Glomerular visceral epithelial cell (primary cell): ENCODE results near the gene EFCAB6.

Source experiments
- DNase-seq: peaks from one replicate; pipeline ENCODE4 v3.0.0-alpha.2; 2016; ENCODE audit errors: extremely low spot score

The EFCAB6 gene

DNA sequence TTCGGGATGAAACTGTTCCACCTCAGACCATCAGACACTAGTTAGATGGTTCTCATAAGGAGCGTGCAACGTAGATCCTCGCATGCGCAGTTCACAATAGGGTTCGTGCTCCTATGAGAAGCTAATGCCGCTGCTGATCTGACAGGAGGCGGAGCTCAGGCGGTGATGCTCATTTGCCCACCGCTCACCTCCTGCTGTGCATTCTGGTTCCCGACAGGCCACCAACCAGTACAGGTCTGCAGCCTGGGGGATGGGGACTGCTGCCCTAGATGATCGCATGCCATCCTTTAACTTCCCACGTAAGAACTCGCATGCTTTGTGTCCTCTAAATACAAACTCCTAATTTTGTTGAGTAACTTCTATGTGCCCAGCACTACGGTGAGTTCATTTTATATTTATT, 62.6 kb downstream of the EFCAB6 start:
- no peak for DNase-seq

- no peak for DNase-seq
Measured at GRCh38 chr22:43747877-43748276, 64.2 kb downstream of the EFCAB6 start.

GRCh38 chr22:43747058-43747457, 65.0 kb downstream of the EFCAB6 start:
- no peak for DNase-seq

GRCh38 chr22:43745783-43746356, 66.2 kb downstream of the EFCAB6 start:
- no peak for DNase-seq

DNA sequence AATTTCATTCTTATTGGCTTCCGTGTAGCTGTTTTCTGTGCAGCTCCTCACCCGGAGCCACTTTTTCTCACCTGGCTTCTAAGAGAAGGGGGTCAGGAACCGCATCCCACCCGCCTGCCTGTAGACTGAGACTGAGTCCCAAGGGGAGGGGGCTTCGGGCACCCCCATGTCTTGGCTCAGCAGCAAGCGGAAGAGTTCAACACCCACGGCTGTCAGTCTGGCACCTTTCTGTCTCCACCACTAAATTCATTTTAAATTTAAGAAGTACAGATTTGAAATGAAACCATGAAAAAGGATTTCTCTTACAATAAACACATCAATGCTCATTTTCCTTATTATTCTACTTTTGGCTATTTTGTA, 66.7 kb downstream of the EFCAB6 start:
- DNase-seq: no peak

- no peak for DNase-seq
Measured at GRCh38 chr22:43744700-43745410, 67.2 kb downstream of the EFCAB6 start.

DNA sequence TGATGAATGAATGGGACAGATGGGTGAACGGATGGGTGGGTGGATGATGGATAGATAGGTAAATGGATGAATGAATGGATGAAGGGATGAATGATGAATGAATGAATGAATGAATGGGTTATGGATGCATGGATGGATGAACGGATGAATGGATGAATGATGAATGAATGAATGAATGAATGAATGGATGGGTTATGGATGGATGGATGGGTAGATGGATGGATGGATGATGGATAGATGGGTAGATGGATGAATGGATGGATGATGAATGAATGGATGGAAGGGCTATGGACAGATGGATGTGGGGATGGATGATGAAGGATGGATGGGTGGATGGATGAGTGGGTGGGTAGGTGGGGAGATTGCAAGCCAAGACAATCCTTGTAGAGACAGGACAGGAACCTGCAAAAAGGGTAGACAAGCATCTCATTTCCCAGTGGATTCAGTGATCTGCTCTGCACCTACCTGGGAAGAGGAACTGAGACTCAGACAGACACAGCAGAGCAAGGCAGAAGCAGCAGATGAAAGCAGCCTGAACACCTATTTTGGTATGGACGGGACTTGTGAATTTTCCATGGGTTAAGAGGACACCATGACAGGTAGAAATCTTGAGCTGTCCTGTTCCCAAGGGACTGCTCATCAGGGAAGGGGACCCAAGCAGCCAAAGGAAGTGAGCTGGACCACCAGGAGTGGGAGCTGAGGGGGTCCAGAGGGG, 68.0 kb downstream of the EFCAB6 start:
- DNase-seq: no peak

DNA sequence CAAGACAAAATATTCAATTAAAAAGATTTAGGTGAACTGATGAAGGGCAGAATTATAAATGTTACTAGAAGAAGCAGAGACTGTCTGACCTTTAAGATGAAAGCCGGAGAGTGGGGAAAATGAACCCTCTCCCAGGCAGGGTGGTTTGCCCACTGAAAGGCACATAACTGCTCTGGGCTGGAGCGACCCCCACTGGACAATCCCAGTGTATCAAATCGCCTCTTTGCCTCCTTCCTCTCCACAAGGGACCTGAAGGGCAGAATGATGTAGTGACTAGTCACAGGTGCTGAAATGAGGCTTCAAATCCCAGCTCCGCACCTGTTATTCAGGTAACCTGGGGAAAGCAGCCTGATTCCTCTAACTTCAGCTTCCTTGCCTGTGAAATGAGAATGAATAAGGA, 69.0 kb downstream of the EFCAB6 start:
- no peak for DNase-seq

- DNase-seq: no peak
Measured at GRCh38 chr22:43742154-43742950, 69.8 kb downstream of the EFCAB6 start.

- no peak for DNase-seq
Measured at GRCh38 chr22:43740587-43741270, 71.4 kb downstream of the EFCAB6 start.

DNA sequence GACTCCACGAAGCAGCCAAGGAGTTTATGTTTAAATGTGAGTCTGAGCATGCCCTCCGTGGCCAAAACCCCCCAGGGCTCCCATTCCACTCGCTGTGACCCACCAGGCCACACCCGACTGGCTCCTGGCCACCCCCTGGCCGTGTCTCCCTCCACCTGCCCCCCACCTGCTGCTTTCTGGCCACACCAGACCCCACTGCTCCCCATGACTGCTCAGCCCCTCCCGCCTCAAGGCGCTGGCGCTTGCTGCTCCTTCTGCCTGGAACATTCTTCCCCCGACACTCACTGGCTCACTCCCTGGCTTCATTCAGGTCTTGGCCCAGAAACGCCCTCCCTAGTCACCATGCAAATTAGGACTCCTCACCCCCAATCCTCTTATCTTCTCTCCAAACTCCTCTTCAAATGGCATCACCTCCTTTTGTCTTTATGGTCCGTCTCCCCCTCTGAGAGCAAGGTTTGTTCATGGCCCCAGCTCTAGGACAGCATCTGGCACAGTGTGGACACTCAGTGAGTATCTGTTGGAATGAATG, 72.2 kb downstream of the EFCAB6 start:
- DNase-seq: no peak

GRCh38 chr22:43737150-43737828, 74.8 kb downstream of the EFCAB6 start:
- DNase-seq: no peak

DNA sequence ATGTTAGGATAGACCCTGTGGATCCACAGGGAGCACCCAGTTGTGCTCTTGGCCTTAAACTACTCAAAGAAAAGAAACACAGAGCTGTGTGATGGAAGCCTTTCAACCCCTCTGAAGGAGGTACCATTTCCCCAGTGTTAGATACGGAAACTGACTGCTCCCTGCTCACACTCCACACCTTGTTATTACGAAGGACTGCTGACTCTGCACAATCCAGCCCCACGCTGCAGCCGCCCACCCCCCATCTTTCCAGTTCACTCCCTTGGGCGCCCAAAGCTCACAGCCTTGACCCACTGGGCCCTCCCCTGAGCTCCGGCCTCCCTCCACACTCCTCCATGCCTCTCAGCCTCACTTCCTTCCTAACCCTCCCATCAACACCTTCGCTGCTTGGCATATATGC, 75.5 kb downstream of the EFCAB6 start:
- DNase-seq: no peak

DNA sequence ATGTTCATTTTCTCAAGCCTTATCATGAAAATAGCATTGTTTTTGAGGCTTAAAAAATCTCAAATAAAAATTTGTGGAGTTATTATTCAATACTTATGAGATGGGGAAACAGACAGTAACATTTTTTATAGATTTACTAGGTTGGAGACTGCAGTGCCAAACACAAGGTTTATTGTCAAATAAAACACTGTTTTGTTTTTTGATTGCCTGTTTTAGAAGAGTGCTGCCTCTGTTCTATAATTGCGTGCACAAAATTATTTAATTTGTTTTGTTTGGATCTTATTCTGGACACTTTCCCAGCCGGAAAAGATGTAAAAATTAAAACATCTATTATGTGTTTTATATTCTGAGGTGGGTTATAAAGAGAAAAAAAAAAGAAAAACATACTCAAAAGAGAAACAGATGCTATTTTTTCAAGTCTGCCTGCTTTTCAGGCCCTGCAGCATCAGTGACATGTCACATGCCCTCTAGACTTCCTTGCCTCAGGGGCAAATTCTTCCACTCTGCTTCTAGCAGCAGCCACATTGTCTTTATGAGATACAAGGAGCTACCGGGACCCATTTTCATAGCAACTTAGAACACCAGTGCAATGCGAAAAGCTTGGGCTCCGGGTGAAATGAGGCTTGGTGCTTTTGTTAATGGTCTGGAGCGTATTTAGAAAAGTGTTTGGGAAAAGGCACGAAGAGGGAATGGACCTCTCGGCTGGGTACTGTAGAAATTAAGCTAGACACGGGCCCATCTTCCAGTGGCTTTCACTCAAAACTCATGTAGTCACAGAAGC, 77.5 kb downstream of the EFCAB6 start:
- DNase-seq: no peak

DNA sequence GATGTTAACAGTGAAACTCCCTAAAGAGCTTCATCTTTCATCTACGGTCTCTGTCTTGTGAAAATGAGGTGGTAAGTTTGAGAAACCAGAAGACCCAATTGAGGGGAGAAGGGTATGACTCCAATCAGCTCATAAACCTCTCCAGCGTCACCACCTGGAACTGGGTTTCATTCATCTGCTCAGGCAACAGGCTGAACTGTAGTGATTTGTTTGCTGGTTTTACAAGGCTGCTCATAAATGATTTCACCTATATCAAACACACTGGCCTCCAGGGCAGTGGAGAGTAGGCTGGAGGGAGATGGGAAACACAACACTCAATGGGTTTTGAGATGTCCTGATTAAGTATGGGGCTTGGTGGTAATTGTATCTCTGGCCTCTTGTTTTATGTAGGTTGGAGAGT, 79.0 kb downstream of the EFCAB6 start:
- no peak for DNase-seq

GRCh38 chr22:43731988-43732387, 80.1 kb downstream of the EFCAB6 start:
- DNase-seq: no peak

DNA sequence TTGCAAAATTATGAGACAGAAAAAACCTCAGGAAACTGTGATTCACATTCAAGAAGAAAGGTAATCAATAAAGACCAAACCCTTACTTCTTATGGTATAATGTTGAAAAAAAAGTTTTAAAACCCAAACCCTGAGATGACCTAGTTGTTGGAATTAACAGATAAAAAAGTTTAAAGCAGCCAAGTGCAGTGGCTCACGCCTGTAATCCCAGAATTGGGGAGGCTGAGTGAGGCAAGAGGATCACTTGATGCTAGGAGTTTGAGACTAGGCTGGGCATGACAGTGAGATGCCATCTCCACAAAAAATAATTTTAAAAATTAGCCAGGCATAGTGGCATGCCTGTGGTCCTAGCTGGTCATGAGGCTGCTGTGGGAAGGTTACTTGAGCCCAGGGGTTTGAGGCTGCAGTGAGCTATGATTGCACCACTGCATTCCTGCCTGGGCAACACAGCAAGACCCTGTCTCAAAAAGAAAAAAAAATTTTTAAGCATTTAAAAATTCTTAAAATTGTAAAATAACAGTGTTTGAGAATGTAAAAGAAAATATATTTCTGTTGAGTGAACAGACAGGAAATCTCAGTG, 85.1 kb downstream of the EFCAB6 start:
- DNase-seq: no peak

DNA sequence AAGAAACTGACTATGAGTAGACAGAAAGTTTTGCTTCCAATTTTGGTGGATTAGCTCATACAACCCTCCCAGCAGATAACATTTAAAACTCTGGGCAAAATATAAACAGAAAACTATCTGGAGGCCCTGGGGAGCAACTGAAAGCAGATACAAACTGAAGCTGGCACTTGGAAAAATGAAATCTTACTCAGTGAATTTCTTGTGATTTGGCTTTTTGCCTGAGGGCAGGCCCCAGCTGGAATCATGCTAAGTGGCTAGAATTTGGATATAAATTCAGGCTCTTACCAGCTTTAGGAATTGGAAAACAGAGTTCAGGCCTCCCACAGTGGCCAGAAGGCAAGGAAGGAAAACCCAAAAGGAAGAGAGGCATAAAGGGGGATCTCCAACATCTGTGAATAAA, 85.8 kb downstream of the EFCAB6 start:
- DNase-seq: no peak

DNA sequence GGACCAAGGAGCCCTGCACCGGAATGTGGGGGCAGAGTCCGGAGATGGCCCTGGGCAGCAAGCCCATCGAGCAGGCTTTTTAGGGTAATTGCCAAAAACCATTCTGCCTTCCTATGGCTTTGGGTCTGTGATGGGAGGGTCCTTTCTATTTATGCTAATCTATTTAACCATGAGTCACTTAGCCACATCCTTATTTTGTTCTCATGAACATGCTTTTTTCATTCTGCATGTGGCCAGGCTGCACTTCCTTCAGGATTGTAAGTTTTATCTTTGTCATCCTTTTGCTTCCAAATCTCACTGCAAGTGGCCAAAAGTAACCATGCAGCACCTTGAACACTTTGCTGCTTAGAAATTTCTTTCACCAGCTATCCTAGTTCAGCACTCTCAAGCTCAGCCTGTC, 88.3 kb downstream of the EFCAB6 start:
- DNase-seq: no peak

GRCh38 chr22:43722444-43722843, 89.7 kb downstream of the EFCAB6 start:
- no peak for DNase-seq
